ENCODE results near the gene GRB10. TPM values are rescaled to one million over a fixed set of nuclear protein-coding genes. Genes with fewer than 3 reads are reported as not detected.
A peak's percentile ranks its signal among the peaks of the same experiment; 100 is the strongest.

Gene GRB10
- total RNA-seq, 1 experiment from 2014 or later: 47.9 TPM

GRCh38 chr7:50687096-50687495 is 95.6 kb downstream of the GRB10 start:
- no peak for DNase-seq
- intact Hi-C loops (cut with micrococcal nuclease; ENCODE audit: unreplicated experiment): loop anchor here (5.0 kb wide), 1 partner anchor 380 kb away; no protein-coding TSS in a partner anchor
- no peaks in the 10 kb centered on the region for H3K27me3 ChIP-seq (ENCODE audit: insufficient read depth, low read depth)
- H3K9me3 ChIP-seq (ENCODE audit: insufficient read depth, low read depth): no peaks in the 10 kb centered on the region
- H4K20me1 ChIP-seq (ENCODE audit: insufficient read depth): peaks cover 21% of the 10 kb centered on the region
- H3K9me2 ChIP-seq (ENCODE audit: insufficient read depth): no peaks in the 10 kb centered on the region
- peaks cover 10% of the 10 kb centered on the region; the same call in 1 of the 2 replicates for H3K36me3 ChIP-seq (ENCODE audit: low read depth)
- no peaks in the 10 kb centered on the region; the same call in 1 of the 2 replicates for H3F3A ChIP-seq (ENCODE audit: insufficient read depth, low read depth)
- H2AFZ ChIP-seq: no peak overlapping the region
- TF ChIP-seq EZH2 (IDR thresholded peaks at IDR 0.05; ENCODE audit: low read depth) (no peak), CTCF (conservative IDR thresholded peaks at IDR 0.05) (no peak)
- H3K4me1 ChIP-seq (replicated peaks; ENCODE audit: insufficient read depth): peaks cover 28% of the 10 kb centered on the region
- no TSS peak for BruUV-seq (replicated peaks)
- no peak overlapping the region for H3K4me2 ChIP-seq
- H3K27ac ChIP-seq: no peak overlapping the region
- no peaks in the 10 kb centered on the region for H3K79me2 ChIP-seq (ENCODE audit: low read depth)
- POLR2A ChIA-PET (ENCODE audit: unreplicated experiment): no interaction called here
- CTCF ChIA-PET: no interaction called here
- no peak overlapping the region for H3K4me3 ChIP-seq

GRCh38 chr7:50685135-50686065 is 97.3 kb downstream of the GRB10 start:
- no peaks in the 10 kb centered on the region for H3K79me2 ChIP-seq (ENCODE audit: low read depth)
- BruUV-seq (replicated peaks): no TSS peak
- no peak overlapping the region for H3K27ac ChIP-seq
- POLR2A ChIA-PET (ENCODE audit: unreplicated experiment): interaction anchor here (0.8 kb wide), 1 partner anchor 28 kb away, joined by 6 read pairs; no protein-coding TSS in a partner anchor
- peaks cover 21% of the 10 kb centered on the region for H4K20me1 ChIP-seq (ENCODE audit: insufficient read depth)
- no peak for TF ChIP-seq CTCF (conservative IDR thresholded peaks at IDR 0.05)
- TF ChIP-seq EZH2 (IDR thresholded peaks at IDR 0.05; ENCODE audit: low read depth): no peak
- peak; percentile 73 to 89 for DNase-seq
- peaks cover 12% of the 10 kb centered on the region; the same call in 1 of the 2 replicates for H3K36me3 ChIP-seq (ENCODE audit: low read depth)
- no peaks in the 10 kb centered on the region for H3K27me3 ChIP-seq (ENCODE audit: insufficient read depth, low read depth)
- H3F3A ChIP-seq (ENCODE audit: insufficient read depth, low read depth): no peaks in the 10 kb centered on the region; the same call in 1 of the 2 replicates
- no peak overlapping the region for H3K4me3 ChIP-seq
- CTCF ChIA-PET: interaction anchor here (0.6 kb wide), 2 partner anchors 358 to 457 kb away, joined by 3 to 5 read pairs; no protein-coding TSS in a partner anchor
- H3K4me1 ChIP-seq (replicated peaks; ENCODE audit: insufficient read depth): peaks cover 29% of the 10 kb centered on the region
- no peaks in the 10 kb centered on the region for H3K9me2 ChIP-seq (ENCODE audit: insufficient read depth)
- H3K4me2 ChIP-seq: peak overlapping the region; percentile 30
- no peaks in the 10 kb centered on the region for H3K9me3 ChIP-seq (ENCODE audit: insufficient read depth, low read depth)
- intact Hi-C loops (cut with micrococcal nuclease; ENCODE audit: unreplicated experiment): loop anchor here (2.0 to 5.0 kb wide), 2 partner anchors 107 to 382 kb away; no protein-coding TSS in a partner anchor
- H2AFZ ChIP-seq: no peak overlapping the region

- H3F3A ChIP-seq (ENCODE audit: insufficient read depth, low read depth): no peaks in the 10 kb centered on the region; the same call in none of the 2 replicates
- no peaks in the 10 kb centered on the region for H3K27me3 ChIP-seq (ENCODE audit: insufficient read depth, low read depth)
- H3K27ac ChIP-seq: no peak overlapping the region
- H3K36me3 ChIP-seq (ENCODE audit: low read depth): peaks cover 11% of the 10 kb centered on the region; the same call in 1 of the 2 replicates
- no peak overlapping the region for H2AFZ ChIP-seq
- H3K4me3 ChIP-seq: no peak overlapping the region
- no TSS peak for BruUV-seq (replicated peaks)
- ChIA-PET POLR2A (ENCODE audit: unreplicated experiment) (no interaction called here), CTCF (no interaction called here)
- no peak for DNase-seq
- intact Hi-C loops (cut with micrococcal nuclease; ENCODE audit: unreplicated experiment): loop anchor here (2.0 to 5.0 kb wide), 2 partner anchors 108 to 383 kb away; no protein-coding TSS in a partner anchor
- no peaks in the 10 kb centered on the region for H3K9me3 ChIP-seq (ENCODE audit: insufficient read depth, low read depth)
- TF ChIP-seq EZH2 (IDR thresholded peaks at IDR 0.05; ENCODE audit: low read depth) (no peak), CTCF (conservative IDR thresholded peaks at IDR 0.05) (no peak)
- H3K9me2 ChIP-seq (ENCODE audit: insufficient read depth): no peaks in the 10 kb centered on the region
- no peak overlapping the region for H3K4me2 ChIP-seq
- no peaks in the 10 kb centered on the region for H3K79me2 ChIP-seq (ENCODE audit: low read depth)
- H3K4me1 ChIP-seq (replicated peaks; ENCODE audit: insufficient read depth): peaks cover 29% of the 10 kb centered on the region
- peaks cover 26% of the 10 kb centered on the region for H4K20me1 ChIP-seq (ENCODE audit: insufficient read depth)
These were observed 98.0 kb downstream of the GRB10 start for GRCh38 chr7:50684713-50685075.
